Neural cell (in vitro differentiated cells): ENCODE results near the gene WFIKKN1.

Source experiments
- POLR2AphosphoS5 ChIP-seq: IDR thresholded peaks from 2 replicates; pipeline ENCODE4 v1.6.1; 2012
- TF ChIP-seq, protein P1 (sequence below): fragments of 450-650 bp; IDR thresholded peaks from 2 replicates; pipeline ENCODE4 v1.5.1; 2014; ENCODE audit warnings: antibody characterized with exemption, mild to moderate bottlenecking, moderate library complexity; ENCODE audit not compliant: poor library complexity, severe bottlenecking

DNA sequence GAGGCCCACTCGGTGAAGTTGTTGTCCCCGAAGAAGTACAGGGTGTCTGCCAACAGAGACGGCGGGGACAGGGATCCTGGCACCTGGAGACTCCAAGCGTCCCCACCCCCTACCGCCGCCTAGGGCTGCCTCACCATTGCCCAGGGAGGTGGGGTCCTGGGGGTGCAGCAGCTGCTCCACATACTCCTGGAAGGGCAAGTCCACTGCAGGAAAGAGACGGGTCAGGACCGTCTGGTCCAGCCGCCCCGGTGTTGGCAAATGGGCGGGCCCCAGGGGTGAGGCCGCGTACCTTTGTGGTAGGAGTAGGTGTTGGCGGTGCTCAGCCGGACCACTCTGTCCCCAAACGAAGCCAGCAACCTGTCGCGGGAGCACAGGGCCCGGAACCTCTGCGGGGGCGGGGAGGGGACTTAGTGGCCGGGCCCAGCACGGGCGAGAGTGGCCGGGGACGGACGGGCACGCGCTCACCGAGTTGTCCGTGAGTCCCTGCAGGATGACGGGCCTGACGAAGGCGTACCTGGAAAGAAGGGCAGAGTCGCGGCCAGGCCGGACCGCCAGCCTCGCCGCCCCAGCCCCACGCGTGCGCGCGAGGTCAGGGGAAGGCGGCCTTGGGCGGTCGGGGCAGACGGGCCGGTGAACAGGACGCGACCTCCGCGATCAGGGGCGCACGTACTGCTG, 52.7 kb downstream of the WFIKKN1 start:
- TF ChIP-seq, protein P1, sequence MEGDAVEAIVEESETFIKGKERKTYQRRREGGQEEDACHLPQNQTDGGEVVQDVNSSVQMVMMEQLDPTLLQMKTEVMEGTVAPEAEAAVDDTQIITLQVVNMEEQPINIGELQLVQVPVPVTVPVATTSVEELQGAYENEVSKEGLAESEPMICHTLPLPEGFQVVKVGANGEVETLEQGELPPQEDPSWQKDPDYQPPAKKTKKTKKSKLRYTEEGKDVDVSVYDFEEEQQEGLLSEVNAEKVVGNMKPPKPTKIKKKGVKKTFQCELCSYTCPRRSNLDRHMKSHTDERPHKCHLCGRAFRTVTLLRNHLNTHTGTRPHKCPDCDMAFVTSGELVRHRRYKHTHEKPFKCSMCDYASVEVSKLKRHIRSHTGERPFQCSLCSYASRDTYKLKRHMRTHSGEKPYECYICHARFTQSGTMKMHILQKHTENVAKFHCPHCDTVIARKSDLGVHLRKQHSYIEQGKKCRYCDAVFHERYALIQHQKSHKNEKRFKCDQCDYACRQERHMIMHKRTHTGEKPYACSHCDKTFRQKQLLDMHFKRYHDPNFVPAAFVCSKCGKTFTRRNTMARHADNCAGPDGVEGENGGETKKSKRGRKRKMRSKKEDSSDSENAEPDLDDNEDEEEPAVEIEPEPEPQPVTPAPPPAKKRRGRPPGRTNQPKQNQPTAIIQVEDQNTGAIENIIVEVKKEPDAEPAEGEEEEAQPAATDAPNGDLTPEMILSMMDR, result no peak
- TF ChIP-seq POLR2AphosphoS5, result no peak
